WTC11 (cell line): ENCODE results near the gene OTUB1. TPM values are rescaled to one million over a fixed set of nuclear protein-coding genes. Genes with fewer than 3 reads are reported as not detected.
A peak's percentile ranks its signal among the peaks of the same experiment; 100 is the strongest.

Experiments used
- ATAC-seq: fragments of 200-7000 bp; cut with Tn5 transposase; 2 replicates; pipeline ENCODE4 v1.10.0; 2021; ENCODE audit warnings: mild to moderate bottlenecking, moderate library complexity
- CTCF ChIA-PET: fragments of 300-600 bp; sonication (Branson Sonifier 250); formaldehyde crosslinking; loops from one replicate; lab custom pipeline; 2021; ENCODE audit warnings: antibody characterized with exemption; lab: Charles Lee
- POLR2A ChIA-PET: fragments of 350-600 bp; sonication (Branson Sonifier 250); formaldehyde crosslinking; loops from one replicate; lab custom pipeline; 2021; ENCODE audit warnings: antibody characterized with exemption; lab: Charles Lee
- DNase-seq: peaks from one replicate; pipeline ENCODE4 v3.0.0; 2021; ENCODE audit warnings: low spot score
- H3K27ac Mint-ChIP-seq: 2 replicates; pipeline ENCODE4 v1.8.0; 2021; ENCODE audit warnings: mixed read lengths
- H3K27me3 Mint-ChIP-seq: 2 replicates; pipeline ENCODE4 v1.8.0; 2021; ENCODE audit warnings: low read depth, mild to moderate bottlenecking, moderate library complexity, mixed read lengths
- H3K36me3 Mint-ChIP-seq: 2 replicates; pipeline ENCODE4 v1.8.0; 2021; ENCODE audit warnings: mixed read lengths
- H3K4me1 Mint-ChIP-seq: 2 replicates; pipeline ENCODE4 v1.8.0; 2022; ENCODE audit warnings: mixed read lengths
- H3K4me3 Mint-ChIP-seq: 2 replicates; pipeline ENCODE4 v1.8.0; 2021; ENCODE audit warnings: mild to moderate bottlenecking, moderate library complexity, mixed read lengths
- H3K9me3 Mint-ChIP-seq: 2 replicates; pipeline ENCODE4 v1.8.0; 2021; ENCODE audit warnings: mixed read lengths
- GTF2I ChIP-seq: fragments of 250-450 bp; sonication (Bioruptor Pico); conservative IDR thresholded peaks from 2 replicates; pipeline ENCODE4 v1.4.0; 2021; ENCODE audit warnings: mild to moderate bottlenecking
- NFYB ChIP-seq: sonication (generic); formaldehyde crosslinking; conservative IDR thresholded peaks from 2 replicates; pipeline ENCODE4 v1.8.0; 2022; ENCODE audit warnings: low read depth, missing genetic modification reagents
- SMAD4 ChIP-seq: sonication (generic); formaldehyde crosslinking; IDR thresholded peaks from 2 replicates; pipeline ENCODE4 v1.8.0; 2022; ENCODE audit warnings: mild to moderate bottlenecking, missing genetic modification reagents
- SOX15 ChIP-seq: fragments of 250-450 bp; sonication (Bioruptor Pico); IDR thresholded peaks from 2 replicates; pipeline ENCODE4 v1.9.0; 2021; ENCODE audit warnings: mild to moderate bottlenecking
- ZBTB21 ChIP-seq: sonication (generic); formaldehyde crosslinking; IDR thresholded peaks from 2 replicates; pipeline ENCODE4 v1.8.1; 2023; ENCODE audit warnings: mild to moderate bottlenecking, missing genetic modification reagents, borderline replicate concordance
- ZNF121 ChIP-seq: sonication (generic); formaldehyde crosslinking; IDR thresholded peaks from 2 replicates; pipeline ENCODE4 v1.8.0; 2023; ENCODE audit warnings: missing genetic modification reagents
- ZNF219 ChIP-seq: sonication (generic); formaldehyde crosslinking; IDR thresholded peaks from 2 replicates; pipeline ENCODE4 v1.8.0; 2023; ENCODE audit warnings: missing genetic modification reagents, mild to moderate bottlenecking, borderline replicate concordance
- total RNA-seq: library from RNA; stranded (reverse); gene quantifications from 3 replicates; pipeline ENCODE4 v1.2.3, GENCODE V29; 2021
- TF ChIP-seq, protein P1 (sequence below): sonication (generic); formaldehyde crosslinking; IDR thresholded peaks from 2 replicates; pipeline ENCODE4 v1.8.1; 2023; ENCODE audit warnings: mild to moderate bottlenecking, missing genetic modification reagents
- TF ChIP-seq, protein P2 (sequence below): fragments of 250-450 bp; sonication (Bioruptor Pico); IDR thresholded peaks from 2 replicates; pipeline ENCODE4 v1.9.0; 2021; ENCODE audit warnings: mild to moderate bottlenecking
- TF ChIP-seq, protein P3 (sequence below): fragments of 250-450 bp; sonication (Bioruptor Pico); IDR thresholded peaks from 2 replicates; pipeline ENCODE4 v1.9.0; 2021; ENCODE audit warnings: moderate library complexity, mild to moderate bottlenecking, inconsistent platforms, borderline replicate concordance
- TF ChIP-seq, protein P4 (sequence below): sonication (generic); formaldehyde crosslinking; IDR thresholded peaks from 2 replicates; pipeline ENCODE4 v1.8.0; 2023; ENCODE audit warnings: missing genetic modification reagents, mild to moderate bottlenecking, borderline replicate concordance
- TF ChIP-seq, protein P5 (sequence below): sonication (generic); formaldehyde crosslinking; IDR thresholded peaks from 2 replicates; pipeline ENCODE4 v1.8.0; 2022; ENCODE audit warnings: mild to moderate bottlenecking, missing genetic modification reagents
- TF ChIP-seq, protein P6 (sequence below): sonication (generic); formaldehyde crosslinking; IDR thresholded peaks from 2 replicates; pipeline ENCODE4 v1.8.0; 2022; ENCODE audit warnings: mild to moderate bottlenecking, missing genetic modification reagents
- TF ChIP-seq, protein P7 (sequence below): sonication (generic); formaldehyde crosslinking; IDR thresholded peaks from 2 replicates; pipeline ENCODE4 v1.8.1; 2023; ENCODE audit warnings: mild to moderate bottlenecking, missing genetic modification reagents
- TF ChIP-seq, protein P8 (sequence below): sonication (generic); formaldehyde crosslinking; IDR thresholded peaks from 2 replicates; pipeline ENCODE4 v1.8.1; 2023; ENCODE audit warnings: mild to moderate bottlenecking, missing genetic modification reagents, moderate library complexity

The OTUB1 gene
- total RNA-seq, 1 experiment from 2014 or later = 112 TPM

DNA sequence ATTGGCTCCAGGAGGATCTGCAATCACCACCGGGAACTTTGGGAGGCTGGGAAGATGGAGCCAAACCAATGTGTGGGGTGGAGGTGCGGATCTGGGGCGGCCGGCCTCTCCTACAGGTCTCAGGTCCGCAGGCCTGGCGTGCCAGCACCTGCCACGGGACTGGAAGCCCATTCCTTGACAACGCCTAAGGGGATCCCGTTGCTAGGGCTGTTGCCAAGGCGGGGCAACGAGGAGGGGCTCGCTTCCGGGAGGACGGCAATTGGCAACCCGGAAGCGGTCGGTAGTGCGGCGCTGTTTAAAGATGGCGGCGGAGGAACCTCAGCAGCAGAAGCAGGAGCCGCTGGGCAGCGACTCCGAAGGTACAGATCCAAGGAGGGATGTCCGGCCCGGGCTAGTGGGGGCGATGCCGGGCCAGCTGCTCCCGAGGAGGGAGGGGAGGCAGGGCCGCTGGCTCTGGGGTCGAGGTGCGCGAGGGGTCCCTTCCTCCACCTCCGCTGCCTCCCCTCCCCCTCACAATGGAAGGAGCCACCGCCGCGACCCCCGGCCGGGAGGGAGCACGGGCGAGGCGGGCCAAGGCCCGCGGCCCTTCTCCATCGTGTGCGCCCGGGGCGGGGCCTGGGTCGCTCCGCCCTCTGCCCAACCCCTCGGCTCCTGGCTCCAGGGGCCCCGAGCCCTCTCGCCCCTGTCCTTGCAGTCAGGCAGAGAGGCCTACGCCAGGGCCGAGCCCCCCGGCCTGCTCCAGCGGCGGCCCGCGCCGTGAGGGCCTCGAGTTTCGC is at the start of gene OTUB1 (continued):
- TF ChIP-seq, protein P1, sequence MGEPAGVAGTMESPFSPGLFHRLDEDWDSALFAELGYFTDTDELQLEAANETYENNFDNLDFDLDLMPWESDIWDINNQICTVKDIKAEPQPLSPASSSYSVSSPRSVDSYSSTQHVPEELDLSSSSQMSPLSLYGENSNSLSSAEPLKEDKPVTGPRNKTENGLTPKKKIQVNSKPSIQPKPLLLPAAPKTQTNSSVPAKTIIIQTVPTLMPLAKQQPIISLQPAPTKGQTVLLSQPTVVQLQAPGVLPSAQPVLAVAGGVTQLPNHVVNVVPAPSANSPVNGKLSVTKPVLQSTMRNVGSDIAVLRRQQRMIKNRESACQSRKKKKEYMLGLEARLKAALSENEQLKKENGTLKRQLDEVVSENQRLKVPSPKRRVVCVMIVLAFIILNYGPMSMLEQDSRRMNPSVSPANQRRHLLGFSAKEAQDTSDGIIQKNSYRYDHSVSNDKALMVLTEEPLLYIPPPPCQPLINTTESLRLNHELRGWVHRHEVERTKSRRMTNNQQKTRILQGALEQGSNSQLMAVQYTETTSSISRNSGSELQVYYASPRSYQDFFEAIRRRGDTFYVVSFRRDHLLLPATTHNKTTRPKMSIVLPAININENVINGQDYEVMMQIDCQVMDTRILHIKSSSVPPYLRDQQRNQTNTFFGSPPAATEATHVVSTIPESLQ = no peak
- TF ChIP-seq ZNF219 (CRISPR knock-in tag) (no peak), ZBTB21 (0 out of 2 replicates have a peak, but pooled peaks have one; percentile 12), NFYB (no peak), GTF2I (no peak), SOX15 (CRISPR knock-in tag) (no peak), SMAD4 (CRISPR knock-in tag) (no peak), ZNF121 (CRISPR knock-in tag) (peak; percentile 31)
- TF ChIP-seq, protein P2, sequence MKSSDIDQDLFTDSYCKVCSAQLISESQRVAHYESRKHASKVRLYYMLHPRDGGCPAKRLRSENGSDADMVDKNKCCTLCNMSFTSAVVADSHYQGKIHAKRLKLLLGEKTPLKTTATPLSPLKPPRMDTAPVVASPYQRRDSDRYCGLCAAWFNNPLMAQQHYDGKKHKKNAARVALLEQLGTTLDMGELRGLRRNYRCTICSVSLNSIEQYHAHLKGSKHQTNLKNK (CRISPR knock-in tag) = no peak
- TF ChIP-seq, protein P3, sequence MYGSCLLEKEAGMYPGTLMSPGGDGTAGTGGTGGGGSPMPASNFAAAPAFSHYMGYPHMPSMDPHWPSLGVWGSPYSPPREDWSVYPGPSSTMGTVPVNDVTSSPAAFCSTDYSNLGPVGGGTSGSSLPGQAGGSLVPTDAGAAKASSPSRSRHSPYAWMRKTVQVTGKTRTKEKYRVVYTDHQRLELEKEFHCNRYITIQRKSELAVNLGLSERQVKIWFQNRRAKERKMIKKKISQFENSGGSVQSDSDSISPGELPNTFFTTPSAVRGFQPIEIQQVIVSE (CRISPR knock-in tag) = no peak
- TF ChIP-seq, protein P4, sequence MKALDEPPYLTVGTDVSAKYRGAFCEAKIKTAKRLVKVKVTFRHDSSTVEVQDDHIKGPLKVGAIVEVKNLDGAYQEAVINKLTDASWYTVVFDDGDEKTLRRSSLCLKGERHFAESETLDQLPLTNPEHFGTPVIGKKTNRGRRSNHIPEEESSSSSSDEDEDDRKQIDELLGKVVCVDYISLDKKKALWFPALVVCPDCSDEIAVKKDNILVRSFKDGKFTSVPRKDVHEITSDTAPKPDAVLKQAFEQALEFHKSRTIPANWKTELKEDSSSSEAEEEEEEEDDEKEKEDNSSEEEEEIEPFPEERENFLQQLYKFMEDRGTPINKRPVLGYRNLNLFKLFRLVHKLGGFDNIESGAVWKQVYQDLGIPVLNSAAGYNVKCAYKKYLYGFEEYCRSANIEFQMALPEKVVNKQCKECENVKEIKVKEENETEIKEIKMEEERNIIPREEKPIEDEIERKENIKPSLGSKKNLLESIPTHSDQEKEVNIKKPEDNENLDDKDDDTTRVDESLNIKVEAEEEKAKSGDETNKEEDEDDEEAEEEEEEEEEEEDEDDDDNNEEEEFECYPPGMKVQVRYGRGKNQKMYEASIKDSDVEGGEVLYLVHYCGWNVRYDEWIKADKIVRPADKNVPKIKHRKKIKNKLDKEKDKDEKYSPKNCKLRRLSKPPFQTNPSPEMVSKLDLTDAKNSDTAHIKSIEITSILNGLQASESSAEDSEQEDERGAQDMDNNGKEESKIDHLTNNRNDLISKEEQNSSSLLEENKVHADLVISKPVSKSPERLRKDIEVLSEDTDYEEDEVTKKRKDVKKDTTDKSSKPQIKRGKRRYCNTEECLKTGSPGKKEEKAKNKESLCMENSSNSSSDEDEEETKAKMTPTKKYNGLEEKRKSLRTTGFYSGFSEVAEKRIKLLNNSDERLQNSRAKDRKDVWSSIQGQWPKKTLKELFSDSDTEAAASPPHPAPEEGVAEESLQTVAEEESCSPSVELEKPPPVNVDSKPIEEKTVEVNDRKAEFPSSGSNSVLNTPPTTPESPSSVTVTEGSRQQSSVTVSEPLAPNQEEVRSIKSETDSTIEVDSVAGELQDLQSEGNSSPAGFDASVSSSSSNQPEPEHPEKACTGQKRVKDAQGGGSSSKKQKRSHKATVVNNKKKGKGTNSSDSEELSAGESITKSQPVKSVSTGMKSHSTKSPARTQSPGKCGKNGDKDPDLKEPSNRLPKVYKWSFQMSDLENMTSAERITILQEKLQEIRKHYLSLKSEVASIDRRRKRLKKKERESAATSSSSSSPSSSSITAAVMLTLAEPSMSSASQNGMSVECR (CRISPR knock-in tag) = peak; percentile 64; the same call in 1 of the 2 replicates
- TF ChIP-seq, protein P5, sequence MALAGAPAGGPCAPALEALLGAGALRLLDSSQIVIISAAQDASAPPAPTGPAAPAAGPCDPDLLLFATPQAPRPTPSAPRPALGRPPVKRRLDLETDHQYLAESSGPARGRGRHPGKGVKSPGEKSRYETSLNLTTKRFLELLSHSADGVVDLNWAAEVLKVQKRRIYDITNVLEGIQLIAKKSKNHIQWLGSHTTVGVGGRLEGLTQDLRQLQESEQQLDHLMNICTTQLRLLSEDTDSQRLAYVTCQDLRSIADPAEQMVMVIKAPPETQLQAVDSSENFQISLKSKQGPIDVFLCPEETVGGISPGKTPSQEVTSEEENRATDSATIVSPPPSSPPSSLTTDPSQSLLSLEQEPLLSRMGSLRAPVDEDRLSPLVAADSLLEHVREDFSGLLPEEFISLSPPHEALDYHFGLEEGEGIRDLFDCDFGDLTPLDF (CRISPR knock-in tag) = no peak
- TF ChIP-seq, all 79 proteins: peak for 27

DNA sequence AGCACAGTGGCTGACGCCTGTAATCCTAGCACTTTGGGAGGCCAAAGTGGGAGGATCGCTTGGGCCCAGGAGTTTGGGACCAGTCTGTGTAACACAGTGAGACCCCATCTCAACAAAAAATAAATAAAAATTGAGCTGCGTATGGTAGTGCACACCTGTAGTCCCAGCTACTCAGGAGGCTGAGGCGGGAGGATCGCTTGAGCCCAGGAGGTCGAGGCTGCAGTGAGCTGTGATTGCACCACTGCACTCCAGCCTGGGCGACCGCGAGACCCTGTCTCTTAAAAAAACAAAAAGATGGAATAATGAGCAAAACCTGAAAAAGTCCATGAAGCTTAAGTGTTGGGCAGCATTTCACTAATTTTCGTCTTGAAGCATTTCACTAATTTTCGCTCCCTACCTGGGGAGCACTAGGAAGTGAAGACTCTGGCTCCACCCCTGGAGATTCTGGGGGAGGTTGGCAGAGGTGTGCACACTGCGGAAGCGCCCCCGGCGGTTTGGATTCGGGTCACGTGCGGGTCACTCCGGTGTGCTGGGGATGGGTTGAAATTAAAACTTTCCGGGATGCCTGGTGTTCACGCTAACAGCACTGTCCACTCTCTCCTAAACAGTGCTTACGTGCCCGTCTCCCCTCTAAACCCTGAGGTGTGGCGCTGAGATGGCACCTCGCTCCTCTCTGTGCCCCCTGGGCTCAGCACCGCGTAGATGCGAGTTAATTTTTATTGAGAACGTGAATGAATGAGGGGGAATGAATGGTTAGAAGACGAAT is 48.3 kb upstream of the OTUB1 start:
- peak overlapping the region; percentile 95 for H3K4me3 Mint-ChIP-seq
- TF ChIP-seq, protein P6, sequence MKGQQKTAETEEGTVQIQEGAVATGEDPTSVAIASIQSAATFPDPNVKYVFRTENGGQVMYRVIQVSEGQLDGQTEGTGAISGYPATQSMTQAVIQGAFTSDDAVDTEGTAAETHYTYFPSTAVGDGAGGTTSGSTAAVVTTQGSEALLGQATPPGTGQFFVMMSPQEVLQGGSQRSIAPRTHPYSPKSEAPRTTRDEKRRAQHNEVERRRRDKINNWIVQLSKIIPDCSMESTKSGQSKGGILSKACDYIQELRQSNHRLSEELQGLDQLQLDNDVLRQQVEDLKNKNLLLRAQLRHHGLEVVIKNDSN = peak; percentile 82
- TF ChIP-seq, protein P4 (CRISPR knock-in tag) = no peak
- TF ChIP-seq, protein P7, sequence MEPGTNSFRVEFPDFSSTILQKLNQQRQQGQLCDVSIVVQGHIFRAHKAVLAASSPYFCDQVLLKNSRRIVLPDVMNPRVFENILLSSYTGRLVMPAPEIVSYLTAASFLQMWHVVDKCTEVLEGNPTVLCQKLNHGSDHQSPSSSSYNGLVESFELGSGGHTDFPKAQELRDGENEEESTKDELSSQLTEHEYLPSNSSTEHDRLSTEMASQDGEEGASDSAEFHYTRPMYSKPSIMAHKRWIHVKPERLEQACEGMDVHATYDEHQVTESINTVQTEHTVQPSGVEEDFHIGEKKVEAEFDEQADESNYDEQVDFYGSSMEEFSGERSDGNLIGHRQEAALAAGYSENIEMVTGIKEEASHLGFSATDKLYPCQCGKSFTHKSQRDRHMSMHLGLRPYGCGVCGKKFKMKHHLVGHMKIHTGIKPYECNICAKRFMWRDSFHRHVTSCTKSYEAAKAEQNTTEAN = no peak
- TF ChIP-seq, protein P8, sequence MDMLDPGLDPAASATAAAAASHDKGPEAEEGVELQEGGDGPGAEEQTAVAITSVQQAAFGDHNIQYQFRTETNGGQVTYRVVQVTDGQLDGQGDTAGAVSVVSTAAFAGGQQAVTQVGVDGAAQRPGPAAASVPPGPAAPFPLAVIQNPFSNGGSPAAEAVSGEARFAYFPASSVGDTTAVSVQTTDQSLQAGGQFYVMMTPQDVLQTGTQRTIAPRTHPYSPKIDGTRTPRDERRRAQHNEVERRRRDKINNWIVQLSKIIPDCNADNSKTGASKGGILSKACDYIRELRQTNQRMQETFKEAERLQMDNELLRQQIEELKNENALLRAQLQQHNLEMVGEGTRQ (CRISPR knock-in tag) = peak; percentile 83
- TF ChIP-seq, all 79 proteins: peak for 2
- Mint-ChIP-seq H3K4me1 (peaks cover 19% of the 10 kb centered on the region), H3K27ac (peak overlapping the region; percentile 99), H3K27me3 (peaks cover 5% of the 10 kb centered on the region; the same call in 1 of the 2 replicates), H3K9me3 (no peaks in the 10 kb centered on the region), H3K36me3 (no peaks in the 10 kb centered on the region)
- DNase-seq (peak; percentile 56), ATAC-seq (peak; percentile 11)
- ChIA-PET CTCF (interaction anchor here (0.6 to 3.6 kb wide), 3 partner anchors 17 to 172 kb away, joined by 3 to 21 read pairs (median 4); no protein-coding TSS in a partner anchor), POLR2A (interaction anchor here (0.7 to 1.5 kb wide), 3 partner anchors 20 to 171 kb away, joined by 4 to 8 read pairs (median 6); partner anchors contain the start of gene RCOR2)
